Measurements from ENCODE around the gene TLN1.

TLN1 gene

GRCh38 chr9:35649431-35650340 lies 82.3 kb downstream of the TLN1 start:
- H3F3A ChIP-seq (ENCODE audit: insufficient read depth, low read length) = peaks cover 17% of the 10 kb centered on the region
- peak overlapping the region; percentile 96 for H3K9ac ChIP-seq (ENCODE audit: low read length)
- no peak overlapping the region for H2AFZ ChIP-seq (ENCODE audit: low read length)
- H3K79me2 ChIP-seq (ENCODE audit: insufficient read depth, low read length) = no peaks in the 10 kb centered on the region; the same call in 1 of the 2 replicates
- H3K4me1 ChIP-seq (ENCODE audit: insufficient read depth, low read length, severe bottlenecking) = peaks cover 71% of the 10 kb centered on the region
- no peaks in the 10 kb centered on the region for H3K27me3 ChIP-seq (ENCODE audit: insufficient read depth, low read length)
- H3K4me3 ChIP-seq (ENCODE audit: low read depth, low read length, poor library complexity, severe bottlenecking) = peak overlapping the region; percentile 86
- no peak for TF ChIP-seq CTCF (IDR thresholded peaks at IDR 0.05; ENCODE audit: low read length)
- TF ChIP-seq EZH2 (IDR thresholded peaks at IDR 0.05; ENCODE audit: borderline replicate concordance, low read length) = no peak
- H3K27ac ChIP-seq (ENCODE audit: low read depth, low read length, poor library complexity, severe bottlenecking) = peak overlapping the region; percentile 92
- peak overlapping the region; percentile 96 for H3K4me2 ChIP-seq (ENCODE audit: low read length)
- H3K9me2 ChIP-seq (ENCODE audit: low read depth, low read length) = no peaks in the 10 kb centered on the region
- no peaks in the 10 kb centered on the region for H3K9me3 ChIP-seq (ENCODE audit: low read length)
- no peaks in the 10 kb centered on the region for H4K20me1 ChIP-seq (ENCODE audit: insufficient read depth, low read length)
- H3K36me3 ChIP-seq (ENCODE audit: insufficient read depth, low read length) = no peaks in the 10 kb centered on the region

Data from OCI-LY1 (cell line).